Choroid plexus epithelial cell (primary cell): Measurements from ENCODE around the gene SUPT5H.

Experiments used
- DNase-seq: peaks from one replicate; pipeline ENCODE4 v3.0.0-alpha.2; 2010; ENCODE audit warnings: low read depth
- H3K4me3 ChIP-seq: 2 replicates; pipeline ENCODE4 v1.5.1; 2011; ENCODE audit warnings: low read depth, mild to moderate bottlenecking, control low read depth, low read length, moderate library complexity
- TF ChIP-seq, protein P1 (sequence below): conservative IDR thresholded peaks from 2 replicates; pipeline ENCODE4 v1.5.1; 2011; ENCODE audit warnings: low read depth, mild to moderate bottlenecking, control low read depth, inconsistent platforms, low read length, moderate library complexity

Gene SUPT5H

DNA sequence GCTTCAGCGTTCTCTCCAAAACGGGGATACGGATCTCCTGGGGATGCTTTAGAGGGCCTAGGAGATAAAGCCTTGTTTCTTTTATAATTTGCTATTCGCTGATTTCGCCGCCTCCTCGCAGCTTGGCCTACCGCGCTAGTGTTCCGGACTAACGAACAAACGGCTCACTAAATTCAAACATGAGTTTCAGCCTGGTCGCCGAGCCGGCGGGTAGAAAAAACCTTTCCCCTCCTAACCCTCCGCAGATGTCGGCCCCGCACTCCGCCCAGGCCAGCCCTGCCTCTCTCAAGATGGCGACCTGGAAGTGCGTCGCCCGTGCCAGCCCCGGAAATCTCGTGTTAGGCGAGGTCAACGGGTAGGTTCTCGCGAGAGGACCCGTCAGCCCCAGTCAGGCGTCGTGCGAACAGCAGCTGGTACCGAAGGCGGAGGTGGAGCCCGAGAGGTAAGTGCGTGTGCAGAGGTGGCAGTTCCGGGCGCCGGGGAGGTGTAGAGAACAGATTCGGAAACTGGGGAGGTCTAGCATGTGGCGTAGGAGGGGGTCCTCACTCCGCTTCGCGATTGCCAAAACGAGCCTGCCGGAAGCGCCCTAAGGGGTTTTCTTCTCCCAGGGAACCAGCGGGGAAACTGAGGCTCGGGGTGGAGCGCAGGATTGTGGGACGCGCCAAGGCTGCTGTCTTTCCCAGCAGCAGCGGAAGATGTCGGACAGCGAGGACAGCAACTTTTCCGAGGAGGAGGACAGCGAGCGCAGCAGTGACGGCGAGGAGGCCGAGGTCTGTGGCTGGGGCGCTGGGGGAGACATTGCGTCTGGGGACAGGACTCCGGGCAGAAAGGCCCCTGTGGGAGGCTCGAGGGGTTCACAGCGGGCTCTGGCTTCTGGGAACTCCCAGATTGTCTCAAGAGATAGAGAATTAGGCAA lies at the start of gene SUPT5H:
Gene SUPT5H (plus strand): TSS at position 387 of the 916 bp plus-strand sequence. CDS start 309 bp downstream, at position 696.
- DNase-seq, result peak; percentile 99
- peak within 1 kb of the TSS; percentile 99 for H3K4me3 ChIP-seq
- TF ChIP-seq, protein P1, sequence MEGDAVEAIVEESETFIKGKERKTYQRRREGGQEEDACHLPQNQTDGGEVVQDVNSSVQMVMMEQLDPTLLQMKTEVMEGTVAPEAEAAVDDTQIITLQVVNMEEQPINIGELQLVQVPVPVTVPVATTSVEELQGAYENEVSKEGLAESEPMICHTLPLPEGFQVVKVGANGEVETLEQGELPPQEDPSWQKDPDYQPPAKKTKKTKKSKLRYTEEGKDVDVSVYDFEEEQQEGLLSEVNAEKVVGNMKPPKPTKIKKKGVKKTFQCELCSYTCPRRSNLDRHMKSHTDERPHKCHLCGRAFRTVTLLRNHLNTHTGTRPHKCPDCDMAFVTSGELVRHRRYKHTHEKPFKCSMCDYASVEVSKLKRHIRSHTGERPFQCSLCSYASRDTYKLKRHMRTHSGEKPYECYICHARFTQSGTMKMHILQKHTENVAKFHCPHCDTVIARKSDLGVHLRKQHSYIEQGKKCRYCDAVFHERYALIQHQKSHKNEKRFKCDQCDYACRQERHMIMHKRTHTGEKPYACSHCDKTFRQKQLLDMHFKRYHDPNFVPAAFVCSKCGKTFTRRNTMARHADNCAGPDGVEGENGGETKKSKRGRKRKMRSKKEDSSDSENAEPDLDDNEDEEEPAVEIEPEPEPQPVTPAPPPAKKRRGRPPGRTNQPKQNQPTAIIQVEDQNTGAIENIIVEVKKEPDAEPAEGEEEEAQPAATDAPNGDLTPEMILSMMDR, result no peak

DNA sequence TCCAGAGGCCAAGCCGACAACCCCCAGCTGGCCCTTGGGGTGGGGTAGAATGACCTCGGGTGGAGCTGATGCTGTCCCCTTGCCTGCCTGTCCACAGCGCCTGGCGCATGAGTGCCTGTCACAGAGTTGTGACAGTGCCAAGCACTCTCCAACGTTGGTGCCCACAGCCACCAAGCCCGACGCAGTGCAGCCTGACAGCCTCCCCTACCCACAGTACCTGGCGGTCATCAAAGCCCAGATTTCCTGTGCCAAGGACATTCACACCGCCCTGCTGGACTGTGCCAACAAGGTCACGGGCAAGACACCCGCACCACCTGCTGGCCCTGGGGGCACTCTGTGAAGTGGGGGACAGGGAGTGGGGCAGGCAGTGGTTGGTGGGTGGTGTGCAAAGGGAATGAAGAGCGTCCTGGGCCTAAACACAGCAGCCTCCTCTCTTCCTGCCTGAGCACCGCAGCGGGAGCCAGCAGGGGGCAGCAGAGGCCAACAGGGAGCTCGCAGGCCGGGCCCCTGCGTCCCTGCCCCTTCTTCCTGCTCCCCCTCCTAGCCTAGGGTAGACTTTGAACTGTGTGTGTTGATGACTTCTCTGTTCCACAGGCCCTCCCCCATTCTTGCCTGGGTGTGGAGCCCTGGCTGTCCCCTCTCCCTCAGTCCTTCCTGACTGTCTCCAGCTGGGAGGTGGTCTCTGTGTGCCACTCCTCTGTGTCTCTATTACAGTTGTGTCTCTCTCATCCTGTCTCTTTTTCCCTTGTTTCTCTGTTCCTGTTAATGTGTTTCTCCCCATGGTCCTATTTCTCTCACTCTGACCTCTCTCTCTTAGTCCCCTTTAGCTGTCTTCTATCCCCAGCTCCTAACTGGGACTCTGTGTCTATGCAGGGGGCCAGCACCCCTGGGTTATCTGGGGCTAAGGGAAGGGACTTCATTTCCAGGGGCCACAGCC lies 47.8 kb upstream of the SUPT5H start:
- TF ChIP-seq, protein P1, result peak; percentile 93
- peak; percentile 90 for DNase-seq
- peak overlapping the region; percentile 11 for H3K4me3 ChIP-seq

DNA sequence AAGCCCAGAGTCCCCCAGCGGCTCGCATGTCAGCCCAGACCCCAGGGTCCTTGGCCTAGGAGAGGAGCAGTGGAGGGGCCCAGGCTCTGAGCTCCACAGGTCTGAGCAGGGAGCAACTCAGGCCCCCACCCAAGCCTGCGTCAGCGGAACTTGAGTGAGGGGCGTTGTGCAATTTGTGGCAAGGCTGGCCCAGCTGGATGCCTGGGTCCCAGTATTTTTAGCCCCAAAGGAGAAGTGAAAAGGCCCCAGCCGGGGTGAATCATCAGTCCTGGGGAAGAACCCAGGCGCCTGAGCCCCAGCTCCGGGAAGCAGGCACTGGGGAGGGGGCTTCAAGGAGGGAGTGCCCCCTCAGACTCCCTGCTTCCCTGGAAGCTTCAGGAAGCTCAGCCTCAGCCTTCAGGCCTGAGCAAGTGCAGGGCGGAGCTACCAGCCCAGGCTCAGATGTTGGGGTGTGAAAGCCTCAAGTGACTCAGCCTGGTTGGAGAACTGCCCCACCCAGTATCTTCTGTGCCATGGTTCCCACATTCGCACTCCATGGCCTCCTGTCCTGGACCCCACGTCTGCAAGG lies 47.0 kb upstream of the SUPT5H start:
- peak; percentile 84 for DNase-seq
- no peak overlapping the region for H3K4me3 ChIP-seq
- TF ChIP-seq, protein P1, result no peak

- no peak for DNase-seq
- H3K4me3 ChIP-seq, result no peak overlapping the region
- TF ChIP-seq, protein P1, result no peak
These were observed 45.7 kb upstream of the SUPT5H start for GRCh38 chr19:39399668-39400050.

- DNase-seq, result no peak
- H3K4me3 ChIP-seq, result no peak overlapping the region
- TF ChIP-seq, protein P1, result no peak
These were observed 45.3 kb upstream of the SUPT5H start for GRCh38 chr19:39400061-39400460.

- no peak overlapping the region for H3K4me3 ChIP-seq
- no peak for DNase-seq
- TF ChIP-seq, protein P1, result no peak
These were observed 44.3 kb upstream of the SUPT5H start for GRCh38 chr19:39401070-39401548.
